Pulmonary artery endothelial cell (primary cell): ENCODE data around the gene FAH. TPM values are rescaled to one million over a fixed set of nuclear protein-coding genes. Genes with fewer than 3 reads are reported as not detected.
"Not testable (repeated sequence)": the region's sequence is repeated elsewhere in the genome, so short reads cannot be mapped to it uniquely, and the experiment has no call there.

ENCODE experiments used
- DNase-seq: peaks from one replicate; pipeline ENCODE4 v3.0.0-alpha.2; 2011; ENCODE audit warnings: low read depth, low spot score
- total RNA-seq: library from RNA; depleted of rRNA; stranded (reverse); fragments of >200 nt; gene quantifications from 2 replicates; pipeline ENCODE4 v1.2.3, GENCODE V29; 2014

Gene FAH
- total RNA-seq, 1 donor from 2014 or later = 22.2 TPM

- no peak for DNase-seq
Observed at GRCh38 chr15:80151576-80151975, 1.2 kb upstream of the FAH start.

GRCh38 chr15:80152180-80152895 is 461 bp upstream of the FAH start:
- DNase-seq = peak; percentile 71

- no peak for DNase-seq
Observed at GRCh38 chr15:80153900-80154299, 1.1 kb downstream of the FAH start.

GRCh38 chr15:80154336-80154735 is 1.5 kb downstream of the FAH start:
- DNase-seq = no peak

GRCh38 chr15:80155001-80155377 is 2.2 kb downstream of the FAH start:
- no peak for DNase-seq

- DNase-seq = not testable (repeated sequence)
Observed at GRCh38 chr15:80155378-80156175, 2.8 kb downstream of the FAH start.

- no peak for DNase-seq
Observed at GRCh38 chr15:80156176-80156720, 3.4 kb downstream of the FAH start.

- no peak for DNase-seq
Observed at GRCh38 chr15:80157215-80157614, 4.4 kb downstream of the FAH start.

GRCh38 chr15:80159301-80159700 is 6.5 kb downstream of the FAH start:
- DNase-seq = no peak

GRCh38 chr15:80159811-80160569 is 7.2 kb downstream of the FAH start:
- DNase-seq = no peak

GRCh38 chr15:80160570-80161156 is 7.9 kb downstream of the FAH start:
- DNase-seq = peak; percentile 63

- no peak for DNase-seq
Observed at GRCh38 chr15:80161468-80162016, 8.7 kb downstream of the FAH start.

- DNase-seq = no peak
Observed at GRCh38 chr15:80162059-80162554, 9.3 kb downstream of the FAH start.

GRCh38 chr15:80163217-80163616 is 10.4 kb downstream of the FAH start:
- DNase-seq = no peak

- no peak for DNase-seq
Observed at GRCh38 chr15:80163897-80164296, 11.1 kb downstream of the FAH start.

GRCh38 chr15:80167936-80168335 is 15.1 kb downstream of the FAH start:
- no peak for DNase-seq

- no peak for DNase-seq
Observed at GRCh38 chr15:80168421-80168820, 15.6 kb downstream of the FAH start.

GRCh38 chr15:80169768-80170357 is 17.1 kb downstream of the FAH start:
- DNase-seq = no peak

- no peak for DNase-seq
Observed at GRCh38 chr15:80170596-80170995, 17.8 kb downstream of the FAH start.

- no peak for DNase-seq
Observed at GRCh38 chr15:80171787-80172186, 19.0 kb downstream of the FAH start.

- DNase-seq = no peak
Observed at GRCh38 chr15:80172401-80172800, 19.6 kb downstream of the FAH start.
